Measurements from ENCODE around the gene ANKLE1.

DNA sequence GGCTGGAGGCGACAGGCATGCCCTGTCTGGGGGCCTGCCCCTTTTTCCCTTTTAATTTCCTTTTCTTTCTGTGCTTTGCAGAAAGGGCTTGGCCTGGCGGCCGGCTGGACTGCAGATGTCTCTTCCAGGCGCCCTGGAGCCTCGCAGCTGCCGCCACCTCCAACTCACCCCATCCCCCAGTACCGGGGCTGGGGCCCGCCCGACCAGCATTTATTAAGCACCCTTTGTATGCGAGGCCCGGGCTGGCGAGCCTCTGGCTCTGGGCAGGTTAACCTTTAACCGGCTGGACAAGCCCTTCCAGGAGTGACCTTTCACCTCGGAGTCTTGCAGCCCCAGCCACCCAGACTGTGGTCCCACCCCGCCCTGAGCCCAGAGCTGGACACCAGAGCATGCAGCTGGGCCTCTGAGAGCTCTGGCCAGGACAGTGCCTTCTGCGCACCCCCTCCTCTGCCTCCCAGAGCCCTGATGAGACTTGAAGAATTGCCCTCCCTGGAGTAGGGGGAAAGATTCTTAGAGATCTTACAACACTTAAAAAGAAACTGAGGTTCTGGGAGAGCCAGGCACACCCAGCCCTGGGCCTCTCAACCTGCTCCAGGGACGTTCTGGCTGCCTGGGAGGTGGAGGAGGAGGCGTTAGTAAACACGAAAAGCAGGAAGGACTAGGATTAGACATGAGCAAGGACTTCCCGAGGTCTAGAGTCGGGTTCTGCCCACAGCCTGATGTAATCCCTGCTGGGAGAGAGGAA is 34.8 kb upstream of the ANKLE1 start:
- TF ChIP-seq CTCF (IDR thresholded peaks at IDR 0.05) = no peak
- TF ChIP-seq POLR2A (IDR thresholded peaks at IDR 0.05) = no peak
